ENCODE measurements around the gene PLK3.

DNA sequence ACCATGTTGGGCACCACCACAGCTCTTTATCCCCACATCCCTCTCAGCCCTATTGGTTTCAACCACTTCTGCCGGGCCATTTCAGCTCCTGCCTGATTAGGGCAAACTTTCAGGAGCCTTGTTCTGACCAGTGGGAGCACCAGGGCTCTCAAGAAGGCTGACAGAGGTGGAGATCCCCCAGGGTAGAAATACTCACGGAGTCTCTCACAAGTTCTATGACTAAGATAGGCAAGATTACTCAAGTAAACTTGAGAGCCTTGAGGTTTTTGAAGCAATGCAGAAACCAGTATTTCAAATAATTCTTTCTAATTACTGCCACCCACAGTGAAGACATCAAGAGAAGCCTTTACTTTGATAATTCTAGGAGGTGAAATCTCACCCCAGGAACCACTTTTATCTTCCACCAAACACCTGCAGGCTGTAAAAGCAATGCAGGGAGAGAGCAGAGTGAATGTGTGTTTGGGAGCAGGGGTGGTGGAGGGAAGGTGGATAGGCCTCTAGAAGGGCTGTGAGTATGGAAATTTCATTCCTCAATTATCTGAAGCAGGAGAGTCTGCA lies 49.5 kb downstream of the PLK3 start:
- TF ChIP-seq, protein P1, sequence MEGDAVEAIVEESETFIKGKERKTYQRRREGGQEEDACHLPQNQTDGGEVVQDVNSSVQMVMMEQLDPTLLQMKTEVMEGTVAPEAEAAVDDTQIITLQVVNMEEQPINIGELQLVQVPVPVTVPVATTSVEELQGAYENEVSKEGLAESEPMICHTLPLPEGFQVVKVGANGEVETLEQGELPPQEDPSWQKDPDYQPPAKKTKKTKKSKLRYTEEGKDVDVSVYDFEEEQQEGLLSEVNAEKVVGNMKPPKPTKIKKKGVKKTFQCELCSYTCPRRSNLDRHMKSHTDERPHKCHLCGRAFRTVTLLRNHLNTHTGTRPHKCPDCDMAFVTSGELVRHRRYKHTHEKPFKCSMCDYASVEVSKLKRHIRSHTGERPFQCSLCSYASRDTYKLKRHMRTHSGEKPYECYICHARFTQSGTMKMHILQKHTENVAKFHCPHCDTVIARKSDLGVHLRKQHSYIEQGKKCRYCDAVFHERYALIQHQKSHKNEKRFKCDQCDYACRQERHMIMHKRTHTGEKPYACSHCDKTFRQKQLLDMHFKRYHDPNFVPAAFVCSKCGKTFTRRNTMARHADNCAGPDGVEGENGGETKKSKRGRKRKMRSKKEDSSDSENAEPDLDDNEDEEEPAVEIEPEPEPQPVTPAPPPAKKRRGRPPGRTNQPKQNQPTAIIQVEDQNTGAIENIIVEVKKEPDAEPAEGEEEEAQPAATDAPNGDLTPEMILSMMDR (conservative IDR thresholded peaks at IDR 0.05; ENCODE audit: low read length) = no peak
- no peak for TF ChIP-seq EZH2phosphoT487 (IDR thresholded peaks at IDR 0.05; ENCODE audit: borderline replicate concordance, low read depth, low read length)
